Measurements from ENCODE around the gene PPP2R1A. TPM values are rescaled to one million over a fixed set of nuclear protein-coding genes. Genes with fewer than 3 reads are reported as not detected.
A peak's percentile ranks its signal among the peaks of the same experiment; 100 is the strongest.

PPP2R1A gene
- total and polyA plus RNA-seq, 12 donors: 238 to 469 (median 401) TPM

DNA sequence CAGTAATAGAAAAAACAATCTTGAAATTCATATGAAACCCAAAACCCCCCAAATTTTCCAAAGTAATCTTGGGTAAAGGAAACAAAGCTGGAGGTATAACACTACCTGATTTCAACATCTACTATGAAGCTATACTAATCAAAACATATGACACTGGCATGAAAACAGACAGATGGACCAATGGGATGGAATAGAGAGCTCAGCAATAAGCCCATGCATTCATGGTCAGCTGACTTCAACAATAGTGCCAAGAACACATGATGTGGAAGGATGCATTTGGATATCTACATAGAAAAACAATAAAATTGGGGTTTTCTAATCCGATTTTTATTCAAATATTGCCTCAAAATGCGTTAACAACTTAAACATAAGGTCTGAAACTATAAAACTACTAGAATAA is 47.3 kb downstream of the PPP2R1A start:
- Histone ChIP-seq H3K36me3 (peaks cover 0 to 3% (median 0%) of the 10 kb centered on the region in 9 donors), H3K4me3 (no peak overlapping the region), H3K27ac (no peak overlapping the region), H3K4me1 (no peaks in the 10 kb centered on the region), H3K9me3 (no peaks in the 10 kb centered on the region), H3K27me3 (no peaks in the 10 kb centered on the region)
- TF ChIP-seq, protein P1, sequence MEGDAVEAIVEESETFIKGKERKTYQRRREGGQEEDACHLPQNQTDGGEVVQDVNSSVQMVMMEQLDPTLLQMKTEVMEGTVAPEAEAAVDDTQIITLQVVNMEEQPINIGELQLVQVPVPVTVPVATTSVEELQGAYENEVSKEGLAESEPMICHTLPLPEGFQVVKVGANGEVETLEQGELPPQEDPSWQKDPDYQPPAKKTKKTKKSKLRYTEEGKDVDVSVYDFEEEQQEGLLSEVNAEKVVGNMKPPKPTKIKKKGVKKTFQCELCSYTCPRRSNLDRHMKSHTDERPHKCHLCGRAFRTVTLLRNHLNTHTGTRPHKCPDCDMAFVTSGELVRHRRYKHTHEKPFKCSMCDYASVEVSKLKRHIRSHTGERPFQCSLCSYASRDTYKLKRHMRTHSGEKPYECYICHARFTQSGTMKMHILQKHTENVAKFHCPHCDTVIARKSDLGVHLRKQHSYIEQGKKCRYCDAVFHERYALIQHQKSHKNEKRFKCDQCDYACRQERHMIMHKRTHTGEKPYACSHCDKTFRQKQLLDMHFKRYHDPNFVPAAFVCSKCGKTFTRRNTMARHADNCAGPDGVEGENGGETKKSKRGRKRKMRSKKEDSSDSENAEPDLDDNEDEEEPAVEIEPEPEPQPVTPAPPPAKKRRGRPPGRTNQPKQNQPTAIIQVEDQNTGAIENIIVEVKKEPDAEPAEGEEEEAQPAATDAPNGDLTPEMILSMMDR (IDR thresholded peaks at IDR 0.05): no peak
- intact Hi-C loops (cut with DNase I): loop anchor here in 3 of 10 donors (1.0 to 5.0 kb wide), 2 partner anchors 98 to 100 kb away; partner anchors contain the start of gene ZNF616 (in 3 of the 3)
- no peak for DNase-seq
- 56% methylated on average over 2 of the region's 2 CpGs for WGBS, 2 donors
- ATAC-seq: no peak

DNA sequence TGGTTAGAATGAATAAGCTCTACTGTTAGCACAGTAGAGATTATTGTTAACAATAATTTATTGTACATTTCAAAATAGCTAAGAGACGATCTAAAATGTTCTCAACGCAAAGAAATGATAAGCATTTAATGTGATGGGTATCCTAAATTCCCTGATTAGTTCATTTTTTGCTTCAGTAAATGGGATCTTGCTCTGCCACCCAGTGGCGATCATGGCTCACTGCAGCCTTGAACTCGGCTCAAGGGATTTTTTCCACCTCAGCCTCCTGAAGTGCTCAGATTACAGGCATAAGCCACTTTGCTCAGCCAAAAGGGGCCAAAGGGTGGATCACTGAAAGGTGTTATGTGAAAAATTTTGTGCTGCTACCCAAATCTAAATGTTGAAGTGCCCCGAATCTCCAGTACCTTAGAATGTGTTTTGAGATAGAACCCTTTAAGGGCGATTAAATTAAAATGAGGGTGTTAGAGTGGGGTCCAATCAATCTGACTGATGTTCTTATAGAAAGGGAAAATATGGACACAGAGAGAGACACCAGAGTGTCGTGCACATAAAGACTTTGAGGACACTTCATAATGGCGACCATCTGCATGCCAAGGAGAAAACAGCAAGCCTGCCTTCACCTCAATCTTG is 48.0 kb downstream of the PPP2R1A start:
- Histone ChIP-seq H3K4me1 (no peaks in the 10 kb centered on the region), H3K27me3 (no peaks in the 10 kb centered on the region), H3K4me3 (no peak overlapping the region), H3K36me3 (no peaks in the 10 kb centered on the region), H3K27ac (no peak overlapping the region), H3K9me3 (no peaks in the 10 kb centered on the region)
- WGBS, 2 donors: 12% methylated on average over 8 of the region's 8 CpGs
- TF ChIP-seq, protein P1 (IDR thresholded peaks at IDR 0.05): peak; percentile 76 to 96 (median 92)
- ATAC-seq: peak in 7 of 8 donors; percentile 55 to 80 (median 70)
- peak; percentile 33 to 46 for DNase-seq
- intact Hi-C loops (cut with DNase I): loop anchor here in 9 of 10 donors (1.0 to 5.0 kb wide), 3 partner anchors 99 to 101 kb away; partner anchors contain the start of gene ZNF616 (in 9 of the 9)

- intact Hi-C loops (cut with DNase I): loop anchor here in 1 of 10 donors (10.0 kb wide), 1 partner anchor 501 kb away; no protein-coding TSS in a partner anchor
- WGBS, 2 donors: 82% methylated on average over 12 of the region's 12 CpGs
- H3K9me3 ChIP-seq: no peaks in the 10 kb centered on the region
- no peak overlapping the region for H3K4me3 ChIP-seq
- H3K36me3 ChIP-seq: no peaks in the 10 kb centered on the region
- H3K27me3 ChIP-seq: no peaks in the 10 kb centered on the region
- H3K27ac ChIP-seq: no peak overlapping the region
- TF ChIP-seq, protein P1 (IDR thresholded peaks at IDR 0.05): no peak
- no peak for ATAC-seq
- DNase-seq: no peak
- H3K4me1 ChIP-seq: no peaks in the 10 kb centered on the region
Observed at GRCh38 chr19:52244021-52244420, 54.2 kb downstream of the PPP2R1A start.

DNA sequence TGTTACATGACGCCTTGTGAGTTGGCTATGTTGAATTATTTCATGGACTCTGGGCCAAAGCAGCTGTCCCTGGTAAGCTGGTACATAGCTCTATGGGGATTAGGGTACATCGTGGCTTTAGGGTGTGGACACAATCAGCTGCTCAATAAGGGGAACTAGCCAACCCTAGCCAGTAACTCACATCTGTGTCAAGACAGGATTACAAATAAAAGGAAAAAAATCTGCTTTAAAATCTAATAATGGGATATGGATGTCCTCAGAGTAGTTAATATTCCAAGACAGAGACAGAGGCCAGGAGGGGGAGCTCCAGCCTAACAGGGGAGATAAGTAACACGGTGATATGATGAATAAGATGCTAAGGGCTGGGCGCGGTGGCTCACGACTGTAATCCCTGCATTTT is 58.4 kb downstream of the PPP2R1A start:
- Histone ChIP-seq H3K4me1 (no peaks in the 10 kb centered on the region), H3K36me3 (no peaks in the 10 kb centered on the region), H3K9me3 (no peaks in the 10 kb centered on the region), H3K4me3 (no peak overlapping the region), H3K27ac (no peak overlapping the region), H3K27me3 (no peaks in the 10 kb centered on the region)
- intact Hi-C loops (cut with DNase I): loop anchor here in 4 of 10 donors (1.0 to 10.0 kb wide), 4 partner anchors 497 to 501 kb away; no protein-coding TSS in a partner anchor
- ATAC-seq (peak in 5 of 8 donors; percentile 49 to 77 (median 67)), DNase-seq (peak; percentile 31 to 38)
- WGBS, 2 donors: 9 to 12% methylated on average over 6 of the region's 6 CpGs
- TF ChIP-seq, protein P1 (IDR thresholded peaks at IDR 0.05): peak in 8 of 9 donors; percentile 20 to 60 (median 56)

Measured in heart right ventricle (tissue), 16 donors.